Choroid plexus epithelial cell (primary cell): ENCODE measurements around the gene FILIP1L.

Source experiments
- DNase-seq: peaks from one replicate; pipeline ENCODE4 v3.0.0-alpha.2; 2010; ENCODE audit warnings: low read depth
- H3K4me3 ChIP-seq: 2 replicates; pipeline ENCODE4 v1.5.1; 2011; ENCODE audit warnings: low read depth, mild to moderate bottlenecking, control low read depth, low read length, moderate library complexity
- TF ChIP-seq, protein P1 (sequence below): conservative IDR thresholded peaks from 2 replicates; pipeline ENCODE4 v1.5.1; 2011; ENCODE audit warnings: low read depth, mild to moderate bottlenecking, control low read depth, inconsistent platforms, low read length, moderate library complexity

The FILIP1L gene

DNA sequence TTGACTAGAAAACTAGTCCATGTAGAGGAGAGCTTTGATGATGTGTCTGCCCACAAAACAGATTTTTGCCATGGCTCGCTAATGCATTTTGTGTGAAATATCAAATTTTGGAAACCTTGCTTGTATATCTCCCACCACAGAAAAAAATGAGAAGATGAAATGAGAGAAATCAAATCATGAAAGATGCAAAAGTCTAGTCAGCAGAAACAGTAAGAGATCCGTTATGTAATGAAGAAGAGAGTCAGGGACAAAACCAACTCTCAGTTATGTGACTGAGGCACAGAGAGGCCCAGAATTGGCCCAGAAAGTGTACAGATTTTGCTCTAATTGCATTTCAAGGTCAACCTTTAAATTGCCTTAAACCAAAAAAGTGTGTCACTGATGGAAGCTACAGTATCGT, 107.0 kb downstream of the FILIP1L start:
- TF ChIP-seq, protein P1, sequence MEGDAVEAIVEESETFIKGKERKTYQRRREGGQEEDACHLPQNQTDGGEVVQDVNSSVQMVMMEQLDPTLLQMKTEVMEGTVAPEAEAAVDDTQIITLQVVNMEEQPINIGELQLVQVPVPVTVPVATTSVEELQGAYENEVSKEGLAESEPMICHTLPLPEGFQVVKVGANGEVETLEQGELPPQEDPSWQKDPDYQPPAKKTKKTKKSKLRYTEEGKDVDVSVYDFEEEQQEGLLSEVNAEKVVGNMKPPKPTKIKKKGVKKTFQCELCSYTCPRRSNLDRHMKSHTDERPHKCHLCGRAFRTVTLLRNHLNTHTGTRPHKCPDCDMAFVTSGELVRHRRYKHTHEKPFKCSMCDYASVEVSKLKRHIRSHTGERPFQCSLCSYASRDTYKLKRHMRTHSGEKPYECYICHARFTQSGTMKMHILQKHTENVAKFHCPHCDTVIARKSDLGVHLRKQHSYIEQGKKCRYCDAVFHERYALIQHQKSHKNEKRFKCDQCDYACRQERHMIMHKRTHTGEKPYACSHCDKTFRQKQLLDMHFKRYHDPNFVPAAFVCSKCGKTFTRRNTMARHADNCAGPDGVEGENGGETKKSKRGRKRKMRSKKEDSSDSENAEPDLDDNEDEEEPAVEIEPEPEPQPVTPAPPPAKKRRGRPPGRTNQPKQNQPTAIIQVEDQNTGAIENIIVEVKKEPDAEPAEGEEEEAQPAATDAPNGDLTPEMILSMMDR: no peak
- no peak overlapping the region for H3K4me3 ChIP-seq
- no peak for DNase-seq

DNA sequence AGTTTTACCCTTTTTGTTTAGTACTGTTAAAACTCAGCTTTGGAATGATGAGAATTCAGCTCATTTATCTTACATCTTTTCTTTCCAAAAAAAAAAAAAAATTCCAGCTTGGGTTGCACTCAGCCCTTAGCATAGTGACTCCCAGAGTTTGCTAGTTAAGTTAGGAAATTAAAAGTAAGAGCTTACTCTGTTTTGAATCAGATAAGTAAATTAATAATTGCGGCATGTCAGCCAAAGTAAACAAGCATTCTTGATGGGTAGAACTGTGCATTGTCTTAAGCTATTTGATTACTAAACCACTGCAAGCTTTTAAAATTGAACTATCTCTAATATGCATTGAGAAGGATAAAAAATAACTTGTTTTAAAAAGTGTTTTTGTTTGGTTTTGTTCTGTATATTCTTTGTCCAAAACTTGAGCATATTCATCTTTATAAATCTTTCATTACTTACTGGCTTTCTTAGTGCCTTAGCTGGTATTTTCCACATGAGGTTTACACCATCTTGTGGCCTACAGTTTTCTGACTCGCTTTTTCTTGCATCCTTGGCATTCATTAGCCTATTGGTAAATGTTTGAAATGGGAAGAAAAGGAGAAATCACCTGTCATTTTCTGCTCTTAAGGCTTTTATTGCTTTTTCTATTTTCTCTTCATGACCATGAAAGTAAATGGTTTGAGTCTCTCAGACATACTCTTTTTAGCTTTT, 107.6 kb downstream of the FILIP1L start:
- TF ChIP-seq, protein P1: peak; percentile 42
- DNase-seq: peak; percentile 75
- no peak overlapping the region for H3K4me3 ChIP-seq

DNA sequence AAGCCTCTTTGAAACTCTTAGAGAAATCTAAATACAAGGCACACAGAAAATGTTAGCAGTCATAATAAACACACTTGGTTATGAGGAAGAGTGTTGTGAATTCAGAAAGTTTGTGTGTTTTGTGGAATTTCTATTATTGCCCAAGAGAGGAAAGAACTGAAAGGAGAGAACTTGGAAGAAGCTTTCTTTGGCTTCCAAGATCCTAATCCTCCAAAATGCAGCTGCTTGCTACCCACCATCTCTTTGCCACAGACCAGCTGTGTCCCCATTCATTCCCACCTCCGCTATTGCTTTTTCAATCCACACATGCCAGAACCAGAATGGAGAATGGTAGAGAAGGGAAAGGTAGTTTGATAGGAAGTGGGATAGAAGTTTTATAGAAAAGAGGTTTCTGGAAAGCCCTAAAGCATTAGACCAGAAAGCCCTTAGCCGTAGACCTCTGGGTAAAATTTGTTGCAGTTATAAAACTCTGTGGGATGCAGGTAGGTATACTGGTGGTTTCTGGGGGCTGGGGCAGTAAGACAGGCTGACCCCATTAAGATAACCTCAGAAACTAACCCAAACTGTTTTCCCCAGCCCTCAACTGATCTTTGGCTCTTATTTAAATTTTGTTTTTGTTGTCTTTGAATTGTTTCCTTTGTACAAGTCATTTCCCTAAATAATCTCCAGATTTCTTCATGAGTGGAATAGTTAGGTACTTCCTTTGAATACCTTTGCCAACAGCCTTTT, 108.5 kb downstream of the FILIP1L start:
- TF ChIP-seq, protein P1: no peak
- peak; percentile 25 for DNase-seq
- H3K4me3 ChIP-seq: no peak overlapping the region

DNA sequence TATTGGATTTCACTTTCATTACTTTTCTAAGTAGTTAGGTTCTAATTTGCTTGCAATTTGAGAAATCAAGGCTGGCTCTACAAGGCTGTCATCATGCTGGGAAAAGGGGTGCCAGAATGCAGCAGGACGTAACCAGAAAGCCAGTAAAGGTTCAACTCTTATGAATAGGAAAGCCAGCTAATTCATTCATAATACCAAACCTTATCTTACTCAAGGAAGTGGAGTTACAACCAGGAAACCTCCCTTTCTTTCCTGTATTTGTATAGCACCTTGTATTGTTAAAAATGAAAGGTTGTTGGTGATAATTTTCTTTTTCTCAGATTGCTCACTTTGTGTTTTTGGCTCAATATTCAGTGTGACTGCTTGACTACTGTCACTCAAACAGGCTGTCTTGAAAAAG, 109.4 kb downstream of the FILIP1L start:
- TF ChIP-seq, protein P1: no peak
- DNase-seq: no peak
- H3K4me3 ChIP-seq: no peak overlapping the region

DNA sequence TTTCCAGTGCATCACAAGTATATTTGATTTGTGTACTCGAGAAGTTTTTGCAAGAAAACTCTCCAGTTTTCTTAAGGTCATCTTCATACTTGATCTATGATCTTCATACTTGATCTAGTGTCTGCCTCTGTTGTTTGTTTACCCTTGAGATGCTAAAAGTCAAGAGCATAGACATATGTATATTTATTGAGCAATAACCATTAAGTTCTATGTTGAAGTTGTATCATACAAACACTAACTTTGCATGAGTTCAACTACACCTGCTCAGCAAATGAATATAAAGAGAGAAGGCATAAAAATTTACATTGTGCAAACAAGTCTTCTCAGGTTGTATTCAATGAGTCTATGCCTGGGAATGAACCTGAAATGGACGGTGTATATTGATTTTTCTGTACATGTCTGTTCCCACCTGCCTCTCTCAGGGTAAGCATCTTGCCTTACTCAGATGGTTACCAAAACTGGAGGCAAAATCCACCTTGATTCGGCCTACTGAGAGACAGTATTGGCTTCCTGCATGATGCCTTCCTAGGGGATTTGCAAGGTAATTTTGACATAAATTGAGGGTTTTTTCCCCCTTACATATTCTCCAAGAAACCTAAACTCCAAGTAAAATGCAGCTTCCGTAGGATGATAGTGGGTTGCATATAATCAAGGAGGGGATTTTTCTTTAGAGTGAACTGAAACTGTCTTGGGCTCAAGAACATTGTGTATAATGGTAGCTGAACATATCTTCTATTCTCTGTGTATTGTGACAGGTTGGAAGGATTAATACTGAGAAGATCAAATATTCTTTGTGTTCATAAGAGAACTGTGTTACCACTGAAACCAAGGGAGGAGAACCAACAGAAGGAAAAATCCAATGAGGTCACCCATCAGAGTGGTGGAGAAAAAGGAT, 110.4 kb downstream of the FILIP1L start:
- no peak for DNase-seq
- TF ChIP-seq, protein P1: no peak
- no peak overlapping the region for H3K4me3 ChIP-seq

DNA sequence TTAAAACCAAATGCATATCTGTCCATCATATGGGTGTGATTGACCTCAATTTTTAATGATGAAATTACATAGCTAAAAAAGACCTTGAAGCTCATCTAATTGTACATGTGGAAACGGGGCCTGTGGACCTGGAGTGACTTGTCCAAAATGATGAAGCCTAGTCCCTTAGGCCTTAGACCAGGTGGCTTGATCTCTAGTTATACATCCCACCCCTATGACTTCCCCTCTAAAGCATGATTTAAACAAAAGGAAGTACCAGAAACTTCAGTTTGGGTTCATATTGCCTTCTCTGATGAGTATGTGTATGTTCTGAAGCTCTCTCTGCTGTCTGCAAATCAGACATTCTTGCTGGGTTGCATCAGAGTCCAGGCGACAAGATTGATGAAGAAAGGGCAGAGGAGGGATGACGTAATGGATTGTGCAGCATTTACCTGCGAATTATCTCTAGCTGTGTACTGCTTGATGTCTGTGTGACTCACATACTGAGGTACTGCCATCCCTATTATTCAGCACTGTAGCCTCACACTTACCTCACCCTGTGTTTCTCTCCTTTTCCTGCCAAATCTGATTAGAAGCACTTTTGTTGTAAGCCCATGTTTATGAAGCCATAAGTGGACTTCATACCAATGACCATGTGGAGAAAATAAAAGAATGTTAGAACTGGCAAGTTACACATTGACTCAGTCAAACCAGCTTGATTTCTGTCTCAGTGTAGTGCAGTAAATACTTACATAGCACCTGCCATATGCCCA, 111.5 kb downstream of the FILIP1L start:
- DNase-seq: peak; percentile 86
- no peak overlapping the region for H3K4me3 ChIP-seq
- TF ChIP-seq, protein P1: no peak
